D721Med (cell line): ENCODE data around the gene GOLT1B.

Source experiments
- DNase-seq: peaks from one replicate; pipeline ENCODE4 v3.0.0; 2011; ENCODE audit warnings: low spot score; ENCODE audit not compliant: insufficient read length
- FAIRE-seq: peaks from 2 replicates; lab custom pipeline; 2011; peaks lifted over from hg19 to GRCh38; lab: Jason Lieb, UNC
- TF ChIP-seq, protein P1 (sequence below): IDR thresholded peaks from 2 replicates; pipeline ENCODE4 v1.5.1; 2012; ENCODE audit warnings: mild to moderate bottlenecking, control low read depth; ENCODE audit not compliant: insufficient read depth; ENCODE audit errors: missing control alignments

GOLT1B gene

DNA sequence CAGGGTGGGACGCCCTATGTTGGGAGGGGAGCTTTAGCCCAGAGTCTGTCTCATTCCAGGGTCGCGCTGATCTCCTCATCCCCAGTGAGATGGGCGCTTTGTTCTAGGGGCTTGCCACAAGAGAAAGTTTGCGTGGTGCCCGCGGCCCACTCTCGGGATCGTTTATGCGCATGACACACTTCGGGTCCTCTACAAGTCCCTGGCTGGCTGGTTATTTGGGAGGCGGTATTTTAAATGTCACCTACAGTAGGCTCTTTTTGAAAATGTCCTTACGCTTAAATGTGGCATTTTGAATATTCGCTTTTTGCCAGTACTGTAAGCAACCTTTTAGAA, 541 bp downstream of the GOLT1B start:
- TF ChIP-seq, protein P1, sequence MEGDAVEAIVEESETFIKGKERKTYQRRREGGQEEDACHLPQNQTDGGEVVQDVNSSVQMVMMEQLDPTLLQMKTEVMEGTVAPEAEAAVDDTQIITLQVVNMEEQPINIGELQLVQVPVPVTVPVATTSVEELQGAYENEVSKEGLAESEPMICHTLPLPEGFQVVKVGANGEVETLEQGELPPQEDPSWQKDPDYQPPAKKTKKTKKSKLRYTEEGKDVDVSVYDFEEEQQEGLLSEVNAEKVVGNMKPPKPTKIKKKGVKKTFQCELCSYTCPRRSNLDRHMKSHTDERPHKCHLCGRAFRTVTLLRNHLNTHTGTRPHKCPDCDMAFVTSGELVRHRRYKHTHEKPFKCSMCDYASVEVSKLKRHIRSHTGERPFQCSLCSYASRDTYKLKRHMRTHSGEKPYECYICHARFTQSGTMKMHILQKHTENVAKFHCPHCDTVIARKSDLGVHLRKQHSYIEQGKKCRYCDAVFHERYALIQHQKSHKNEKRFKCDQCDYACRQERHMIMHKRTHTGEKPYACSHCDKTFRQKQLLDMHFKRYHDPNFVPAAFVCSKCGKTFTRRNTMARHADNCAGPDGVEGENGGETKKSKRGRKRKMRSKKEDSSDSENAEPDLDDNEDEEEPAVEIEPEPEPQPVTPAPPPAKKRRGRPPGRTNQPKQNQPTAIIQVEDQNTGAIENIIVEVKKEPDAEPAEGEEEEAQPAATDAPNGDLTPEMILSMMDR: no peak
- DNase-seq: no peak
- no peak for FAIRE-seq

DNA sequence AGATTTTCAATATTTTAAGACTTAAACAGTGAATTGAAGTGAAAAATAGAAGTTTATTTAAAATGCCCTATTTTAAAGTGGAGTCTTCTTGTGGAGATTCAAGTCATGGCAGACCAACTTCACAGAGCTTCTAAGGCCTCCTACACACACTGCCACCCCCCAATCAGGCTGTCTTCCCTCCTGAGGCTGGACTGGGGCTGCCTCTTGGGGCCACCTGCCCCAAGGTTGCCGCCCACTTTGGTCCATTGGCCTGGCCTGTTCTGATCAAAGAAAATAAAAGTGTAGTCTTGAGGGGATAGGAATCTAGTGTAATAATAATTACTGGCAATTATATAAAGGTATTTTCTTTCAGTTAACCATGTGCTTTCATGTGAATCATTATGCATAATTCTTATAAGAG, 1.3 kb downstream of the GOLT1B start:
- TF ChIP-seq, protein P1: no peak
- DNase-seq: no peak
- FAIRE-seq: no peak

DNA sequence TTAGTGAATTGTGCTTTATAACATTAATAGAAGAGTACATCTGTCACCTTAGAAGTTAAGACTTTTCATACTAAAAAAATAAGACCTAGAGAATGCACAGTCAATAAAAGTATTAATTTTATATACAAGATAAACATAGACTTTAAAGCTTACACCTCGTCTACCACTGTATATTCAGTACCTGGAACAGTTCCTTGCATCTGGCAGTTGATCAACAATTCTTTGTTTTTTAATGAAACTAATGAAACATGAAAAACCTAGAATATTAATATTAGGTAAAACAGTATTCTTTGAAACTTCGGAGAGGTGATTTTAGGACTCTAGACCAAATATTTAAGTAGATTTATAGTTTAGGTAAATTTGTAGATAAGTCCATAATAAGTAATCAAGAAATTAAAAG, 4.3 kb downstream of the GOLT1B start:
- TF ChIP-seq, protein P1: no peak
- FAIRE-seq: no peak
- DNase-seq: no peak

DNA sequence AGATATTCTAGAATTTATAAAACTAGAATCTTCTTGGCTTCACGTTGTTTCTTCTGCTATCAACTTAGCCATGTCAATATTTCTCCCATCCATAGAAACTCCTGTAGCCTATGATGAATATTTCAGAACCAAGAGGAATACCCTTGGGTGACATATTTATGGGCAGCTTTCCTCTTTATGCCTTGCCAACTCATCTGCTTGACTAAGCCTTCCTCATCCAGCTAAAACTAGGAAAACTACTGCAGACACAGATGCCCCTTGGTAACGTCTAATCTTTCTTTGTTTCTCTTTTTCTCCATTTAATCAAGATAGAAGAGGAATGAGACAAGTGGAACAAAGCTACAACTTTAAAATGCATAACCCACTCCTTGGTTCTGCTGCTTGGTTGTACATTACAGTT, 6.3 kb downstream of the GOLT1B start:
- DNase-seq (no peak), FAIRE-seq (peak; percentile 35)
- TF ChIP-seq, protein P1: no peak

DNA sequence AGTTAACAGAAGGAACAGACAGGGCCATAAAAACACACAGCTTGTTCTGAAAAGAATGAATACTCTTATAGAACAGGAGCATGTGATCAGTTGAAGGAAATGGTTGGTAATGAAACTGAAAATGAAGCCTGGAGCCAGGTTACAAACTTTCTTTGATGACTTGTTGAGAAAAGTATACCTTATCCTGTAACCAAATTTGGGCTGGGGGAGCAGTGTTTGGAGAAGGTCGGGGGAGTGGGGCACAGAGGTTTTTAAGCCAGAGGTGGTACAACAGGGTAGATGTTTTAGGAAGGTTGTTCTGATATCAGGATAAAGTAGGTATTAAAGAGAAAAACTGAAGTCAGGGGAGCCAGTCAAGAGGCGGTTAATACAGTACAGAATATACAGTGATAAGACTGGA, 8.2 kb downstream of the GOLT1B start:
- DNase-seq (no peak), FAIRE-seq (no peak)
- TF ChIP-seq, protein P1: no peak

DNA sequence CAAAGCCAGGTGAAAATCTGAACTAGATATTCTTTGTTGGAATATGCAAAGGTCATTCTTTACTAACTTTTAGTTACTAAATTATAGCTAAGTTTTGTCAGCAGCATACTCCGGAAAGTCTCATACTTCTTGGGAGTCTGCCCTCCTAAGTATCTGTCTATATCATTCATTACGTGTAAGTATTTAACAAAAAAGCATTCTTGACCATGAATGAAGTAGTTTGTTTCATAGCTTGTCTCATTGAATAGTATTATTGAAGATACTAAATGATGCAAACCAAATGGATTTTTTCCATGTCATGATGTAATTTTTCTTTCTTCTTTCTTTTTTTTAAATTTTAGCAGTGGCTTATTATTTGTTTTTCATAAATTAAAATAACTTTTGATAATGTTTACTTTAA, 14.7 kb downstream of the GOLT1B start:
- TF ChIP-seq, protein P1: no peak
- no peak for FAIRE-seq

DNA sequence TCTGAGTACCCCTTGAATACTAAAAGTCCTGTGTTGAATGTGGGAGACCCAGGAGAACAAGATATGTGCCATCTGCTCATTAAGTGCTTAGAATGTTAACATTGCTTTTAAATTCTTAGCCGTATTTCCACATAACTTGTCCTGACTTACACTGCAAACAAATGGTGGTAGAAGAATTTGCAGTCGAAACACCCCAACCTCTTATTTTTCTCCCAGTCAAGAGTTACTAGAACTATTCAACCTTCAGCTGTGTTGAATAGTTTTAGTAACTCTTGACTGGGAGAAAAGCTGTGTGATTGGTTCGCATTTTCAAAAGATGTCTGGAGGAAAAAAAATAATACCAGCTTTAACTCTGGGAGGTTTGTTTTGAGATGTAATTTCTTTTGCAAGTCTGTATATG, 16.9 kb downstream of the GOLT1B start:
- TF ChIP-seq, protein P1: no peak
- DNase-seq (no peak), FAIRE-seq (no peak)

More for the DNA sequence above, 14.7 kb downstream of the GOLT1B start:
- DNase-seq: no peak
